ENCODE measurements around the gene CRB1. TPM values are rescaled to one million over a fixed set of nuclear protein-coding genes. Genes with fewer than 3 reads are reported as not detected.

Gene CRB1
- total and polyA plus RNA-seq, 2 of the 8 experiments (the other 6 are each of a cell fraction or from before 2014, with no cell fraction given) = 0.03 TPM; not detected in 1

GRCh38 chr1:197363855-197364254, 95.8 kb downstream of the CRB1 start:
- Histone ChIP-seq H2BK20ac (ENCODE audit: low read length) (no peak overlapping the region), H3K9me3 (ENCODE audit: insufficient read depth in 2 of 2, low read depth in 1 of 2, low read length in 1 of 2) (no peaks in the 10 kb centered on the region), H2BK120ac (replicated peaks; ENCODE audit: low read depth, low read length) (no peak overlapping the region), H2BK15ac (ENCODE audit: low read length) (no peak overlapping the region), H3K4me1 (replicated peaks in 1 of 4; ENCODE audit: control insufficient read depth in 3 of 4, insufficient read depth in 4 of 4, low read length in 3 of 4) (no peaks in the 10 kb centered on the region; a peak in 1 of 7 replicates), H2BK12ac (ENCODE audit: low read depth, low read length) (no peak overlapping the region), H2AFZ (ENCODE audit: low read length) (peak overlapping the region; percentile 76; the same call in 1 of the 2 replicates), H3K4ac (replicated peaks; ENCODE audit: insufficient read length, low read depth, low read length) (no peak overlapping the region), H3K27me3 (replicated peaks in 1 of 4; ENCODE audit: control insufficient read depth in 3 of 4, extremely low read depth in 1 of 4, insufficient read depth in 3 of 4, low read length in 3 of 4) (no peaks in the 10 kb centered on the region), H3K27ac (ENCODE audit: low read depth, low read length) (no peak overlapping the region), H3K9ac (replicated peaks in 1 of 4; ENCODE audit: extremely low read depth in 1 of 4, low read depth in 3 of 4, low read length in 3 of 4) (no peak overlapping the region), H4K5ac (ENCODE audit: insufficient read length, low read depth, low read length) (no peak overlapping the region), H4K8ac (ENCODE audit: extremely low read depth, insufficient read depth, low read length) (no peak overlapping the region), H3K4me2 (ENCODE audit: insufficient read depth in 1 of 2, low read depth in 2 of 2, low read length in 2 of 2) (no peak overlapping the region), H3K23me2 (ENCODE audit: low read depth, low read length) (no peaks in the 10 kb centered on the region), H2BK5ac (ENCODE audit: low read depth, low read length) (no peak overlapping the region), H3K36me3 (ENCODE audit: control insufficient read depth in 2 of 4, insufficient read depth in 4 of 4, low read length in 3 of 4) (no peaks in the 10 kb centered on the region), H3K23ac (ENCODE audit: insufficient read length) (no peak overlapping the region), H3K79me2 (ENCODE audit: control insufficient read depth in 1 of 2, insufficient read depth in 2 of 2, low read length in 2 of 2) (no peaks in the 10 kb centered on the region), H3K79me1 (ENCODE audit: low read depth, low read length) (no peaks in the 10 kb centered on the region), H2AK5ac (ENCODE audit: low read depth, low read length) (no peak overlapping the region), H4K20me1 (replicated peaks in 1 of 2; ENCODE audit: control insufficient read depth in 1 of 2, insufficient read depth in 2 of 2, low read length in 2 of 2) (no peaks in the 10 kb centered on the region), H3K4me3 (ENCODE audit: extremely low read depth in 1 of 4, insufficient read depth in 2 of 4, low read depth in 3 of 4, low read length in 4 of 4) (no peak overlapping the region), H4K91ac (replicated peaks; ENCODE audit: insufficient read length, low read length) (no peak overlapping the region), H3K14ac (ENCODE audit: insufficient read length) (no peak overlapping the region), H3K18ac (ENCODE audit: extremely low read depth, low read length) (no peak overlapping the region), H3K56ac (replicated peaks; ENCODE audit: insufficient read length, low read depth, low read length) (no peak overlapping the region)
- DNase-seq (ENCODE audit: low read depth in 1 of 2, low spot score in 2 of 2) (no peak), FAIRE-seq (no peak)
- WGBS, 2 experiments (ENCODE audit: extremely low coverage in 1 of 2, insufficient coverage in 1 of 2, insufficient read length in 1 of 2, insufficient replicate concordance in 2 of 2, low coverage in 1 of 2, low lambda C conversion rate in 2 of 2, missing lambda C conversion rate in 1 of 2) = 93% methylated on average over 14 of the region's 14 CpGs; no CpG with 5 or more reads in 1 of the 2 experiments
- TF ChIP-seq ASH2L (IDR thresholded peaks at IDR 0.05; ENCODE audit: low read length) (no peak), CTCF (IDR thresholded peaks at IDR 0.05; ENCODE audit: control extremely low read depth in 1 of 3, insufficient read depth in 1 of 3, low read depth in 1 of 3, low read length in 3 of 3) (no peak), GTF2F1 (IDR thresholded peaks at IDR 0.05; ENCODE audit: borderline replicate concordance, low read depth, low read length) (no peak)
- ChIA-PET CTCF (ENCODE audit: partially characterized antibody) (no interaction called here), POLR2A (ENCODE audit: partially characterized antibody) (no interaction called here)
